Forelimb muscle (tissue), 1 donor: Measurements from ENCODE around the gene GPC5. TPM values are rescaled to one million over a fixed set of nuclear protein-coding genes. Genes with fewer than 3 reads are reported as not detected.
"Not testable (repeated sequence)": the region's sequence is repeated elsewhere in the genome, so short reads cannot be mapped to it uniquely, and the experiment has no call there.

ENCODE experiments used
- DNase-seq: peaks from one replicate; pipeline ENCODE4 v3.0.0-alpha.2; 2013; ENCODE audit warnings: low read depth
- polyA plus RNA-seq: library from polyadenylated mRNA; unstranded; fragments of 120-200 nt; gene quantifications from one replicate; pipeline ENCODE4 v1.2.1, GENCODE V29; 2013; ENCODE audit not compliant: insufficient read length

Gene GPC5
- polyA plus RNA-seq, 1 donor: 0.57 TPM

- DNase-seq: no peak
These were observed 1062.1 kb downstream of the GPC5 start for GRCh38 chr13:92460479-92460878.

- no peak for DNase-seq
These were observed 1063.0 kb downstream of the GPC5 start for GRCh38 chr13:92461402-92461801.

- DNase-seq: no peak
These were observed 1063.4 kb downstream of the GPC5 start for GRCh38 chr13:92461831-92462230.

GRCh38 chr13:92463134-92463533, 1064.7 kb downstream of the GPC5 start:
- no peak for DNase-seq

- no peak for DNase-seq
These were observed 1075.5 kb downstream of the GPC5 start for GRCh38 chr13:92473765-92474475.

- no peak for DNase-seq
These were observed 1082.0 kb downstream of the GPC5 start for GRCh38 chr13:92480387-92480786.

GRCh38 chr13:92482790-92483189, 1084.4 kb downstream of the GPC5 start:
- not testable (repeated sequence) for DNase-seq

- DNase-seq: no peak
These were observed 1085.5 kb downstream of the GPC5 start for GRCh38 chr13:92483894-92484293.

- no peak for DNase-seq
These were observed 1088.8 kb downstream of the GPC5 start for GRCh38 chr13:92487238-92487637.

GRCh38 chr13:92488249-92488852, 1089.9 kb downstream of the GPC5 start:
- no peak for DNase-seq

- no peak for DNase-seq
These were observed 1093.4 kb downstream of the GPC5 start for GRCh38 chr13:92491839-92492238.

GRCh38 chr13:92494915-92495314, 1096.5 kb downstream of the GPC5 start:
- no peak for DNase-seq

GRCh38 chr13:92500192-92500591, 1101.8 kb downstream of the GPC5 start:
- DNase-seq: no peak

GRCh38 chr13:92510416-92510815, 1112.0 kb downstream of the GPC5 start:
- DNase-seq: no peak

- no peak for DNase-seq
These were observed 1114.4 kb downstream of the GPC5 start for GRCh38 chr13:92512852-92513251.

GRCh38 chr13:92513672-92514071, 1115.3 kb downstream of the GPC5 start:
- DNase-seq: no peak

GRCh38 chr13:92514420-92515125, 1116.2 kb downstream of the GPC5 start:
- DNase-seq: no peak

- DNase-seq: not testable (repeated sequence)
These were observed 1118.5 kb downstream of the GPC5 start for GRCh38 chr13:92516878-92517277.

- not testable (repeated sequence) for DNase-seq
These were observed 1120.2 kb downstream of the GPC5 start for GRCh38 chr13:92518622-92519021.

GRCh38 chr13:92530364-92530763, 1131.9 kb downstream of the GPC5 start:
- no peak for DNase-seq

GRCh38 chr13:92535222-92536006, 1137.0 kb downstream of the GPC5 start:
- no peak for DNase-seq

- DNase-seq: no peak
These were observed 1139.0 kb downstream of the GPC5 start for GRCh38 chr13:92537471-92537870.
